NCI-H146 treated with DMSO at 0.1 percent for 48 hours (cell line): ENCODE data around the gene USE1.

Experiments used
- DNase-seq: peaks from one replicate; lab custom pipeline; 2025; ENCODE audit not compliant: unreplicated experiment; lab: John Stamatoyannopoulos, UW

Gene USE1

GRCh38 chr19:17256130-17256529 is 41.0 kb downstream of the USE1 start:
- no peak for DNase-seq

- no peak for DNase-seq
Measured at GRCh38 chr19:17259118-17259780, 44.1 kb downstream of the USE1 start.

GRCh38 chr19:17259934-17260333 is 44.8 kb downstream of the USE1 start:
- DNase-seq, result no peak

GRCh38 chr19:17260842-17261325 is 45.7 kb downstream of the USE1 start:
- DNase-seq, result peak; percentile 86

DNA sequence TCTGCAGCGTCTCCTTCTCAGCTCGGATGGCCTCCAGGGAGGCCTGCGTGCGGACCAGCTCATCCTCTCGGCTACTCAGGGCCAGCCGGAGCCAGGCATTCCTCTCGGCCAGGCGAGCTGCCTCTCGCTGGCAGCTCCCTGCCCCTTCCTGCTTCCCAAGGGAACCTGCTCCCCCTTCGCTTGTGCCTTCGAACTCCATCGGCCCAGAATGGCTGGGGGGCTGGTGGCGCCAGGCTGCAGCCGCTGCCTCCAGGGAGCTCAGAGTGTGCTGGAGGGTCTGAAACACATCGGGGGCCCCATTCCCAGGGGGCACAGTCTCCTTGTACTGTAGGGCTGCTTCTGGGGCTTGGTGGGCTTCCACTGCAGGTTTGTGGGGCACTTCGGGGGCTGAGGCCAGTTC is 47.4 kb downstream of the USE1 start:
- DNase-seq, result no peak

- DNase-seq, result no peak
Measured at GRCh38 chr19:17263712-17264640, 48.8 kb downstream of the USE1 start.

DNA sequence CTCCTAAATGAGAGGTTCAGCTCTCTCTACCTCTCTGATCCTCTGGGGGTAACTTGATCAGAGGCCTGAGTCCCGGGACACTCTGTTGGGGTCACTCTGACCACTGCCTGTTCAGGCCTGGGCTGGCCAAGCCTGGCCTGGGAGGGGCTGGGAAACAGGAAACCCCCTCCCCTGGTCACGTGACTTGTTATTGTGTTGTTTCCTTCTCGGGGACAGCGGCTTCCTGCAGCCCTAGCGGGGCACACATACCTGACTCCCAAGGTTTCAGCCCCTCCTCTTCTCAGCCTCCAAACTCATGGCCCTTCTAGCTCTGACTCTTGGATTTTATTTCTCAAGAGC is 49.5 kb downstream of the USE1 start, which contains the start of gene USHBP1:
USHBP1 (minus strand) TSS at position 105 of the 339 bp plus-strand sequence. CDS start 446 bp downstream, outside the sequence.
- no peak for DNase-seq

GRCh38 chr19:17266026-17266425 is 50.9 kb downstream of the USE1 start:
- DNase-seq, result no peak

- no peak for DNase-seq
Measured at GRCh38 chr19:17266589-17266974, 51.4 kb downstream of the USE1 start.

DNA sequence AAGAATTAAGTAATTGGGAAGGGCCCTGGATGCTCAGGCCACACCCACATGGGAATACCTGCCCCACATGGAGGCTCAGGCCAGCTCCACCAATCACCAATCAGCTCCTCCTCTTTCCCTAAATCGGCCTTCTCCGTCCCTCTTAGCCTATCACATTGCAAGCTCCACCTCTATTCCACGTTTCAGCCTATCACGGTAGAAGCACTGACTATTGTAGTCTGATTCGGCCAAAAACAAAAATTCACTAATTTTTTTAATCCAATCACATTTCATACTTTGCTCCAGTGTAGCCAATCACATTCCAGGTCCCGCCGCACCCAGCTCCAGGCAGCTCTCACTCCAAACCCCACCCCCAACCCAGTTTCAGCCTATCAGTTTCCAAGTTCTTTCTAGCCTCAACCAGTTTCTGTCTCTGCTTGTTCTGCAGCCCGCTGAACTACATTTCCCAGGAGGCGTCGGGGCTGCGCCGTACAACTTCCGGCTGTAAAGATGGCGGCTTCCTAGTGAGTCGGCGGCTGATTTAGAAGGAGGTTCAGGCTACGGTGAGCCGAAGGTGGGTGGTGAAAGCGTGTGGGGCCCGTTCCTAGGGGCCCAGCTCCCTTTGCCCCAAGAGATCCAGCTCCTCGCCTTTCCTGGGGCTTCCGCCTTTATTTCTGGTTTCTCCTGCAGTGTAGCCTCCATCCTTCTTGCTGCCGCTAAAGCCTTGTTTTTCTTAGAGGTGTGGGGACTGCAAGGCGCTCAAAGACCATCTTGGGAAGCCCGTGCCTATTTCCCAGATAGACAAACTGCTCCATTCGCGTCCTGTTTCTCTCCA is 52.0 kb downstream of the USE1 start, which contains the start of gene BABAM1:
BABAM1 (plus strand) TSS at position 469 of the 814 bp plus-strand sequence. CDS start 1,364 bp downstream, outside the sequence.
- peak; percentile 99 for DNase-seq

DNA sequence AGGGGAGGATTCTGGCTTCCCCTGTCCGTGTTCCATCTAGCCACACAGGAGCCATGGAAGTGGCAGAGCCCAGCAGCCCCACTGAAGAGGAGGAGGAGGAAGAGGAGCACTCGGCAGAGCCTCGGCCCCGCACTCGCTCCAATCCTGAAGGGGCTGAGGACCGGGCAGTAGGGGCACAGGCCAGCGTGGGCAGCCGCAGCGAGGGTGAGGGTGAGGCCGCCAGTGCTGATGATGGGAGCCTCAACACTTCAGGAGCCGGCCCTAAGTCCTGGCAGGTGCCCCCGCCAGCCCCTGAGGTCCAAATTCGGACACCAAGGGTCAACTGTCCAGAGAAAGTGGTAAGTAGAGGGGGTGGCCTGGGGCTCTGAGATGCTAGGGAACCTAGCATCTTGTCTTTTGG is 53.6 kb downstream of the USE1 start:
- no peak for DNase-seq
